Measurements from ENCODE around the gene PARD3B.
A peak's percentile ranks its signal among the peaks of the same experiment; 100 is the strongest.

Gene PARD3B

DNA sequence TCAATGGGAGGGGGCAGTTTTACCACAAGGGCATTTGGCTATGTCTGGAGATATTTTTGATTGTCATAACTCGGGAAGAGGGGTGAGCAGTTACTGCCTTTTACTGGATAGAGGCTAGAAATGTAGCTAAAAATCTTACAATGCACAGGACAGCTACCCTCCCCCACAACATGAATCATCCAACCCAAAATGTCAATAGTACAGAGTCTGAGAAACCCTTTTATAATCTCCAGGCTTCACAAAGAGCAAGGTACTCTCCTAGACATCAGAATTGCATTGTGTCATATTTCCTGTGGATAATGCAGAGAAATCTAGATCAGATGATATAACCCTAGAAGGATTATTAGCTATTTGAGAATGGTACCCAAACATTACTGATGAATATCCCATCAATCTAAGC is 859.9 kb downstream of the PARD3B start:
- DNase-seq (ENCODE audit: low read depth) = no peak
- TF ChIP-seq, protein P1, sequence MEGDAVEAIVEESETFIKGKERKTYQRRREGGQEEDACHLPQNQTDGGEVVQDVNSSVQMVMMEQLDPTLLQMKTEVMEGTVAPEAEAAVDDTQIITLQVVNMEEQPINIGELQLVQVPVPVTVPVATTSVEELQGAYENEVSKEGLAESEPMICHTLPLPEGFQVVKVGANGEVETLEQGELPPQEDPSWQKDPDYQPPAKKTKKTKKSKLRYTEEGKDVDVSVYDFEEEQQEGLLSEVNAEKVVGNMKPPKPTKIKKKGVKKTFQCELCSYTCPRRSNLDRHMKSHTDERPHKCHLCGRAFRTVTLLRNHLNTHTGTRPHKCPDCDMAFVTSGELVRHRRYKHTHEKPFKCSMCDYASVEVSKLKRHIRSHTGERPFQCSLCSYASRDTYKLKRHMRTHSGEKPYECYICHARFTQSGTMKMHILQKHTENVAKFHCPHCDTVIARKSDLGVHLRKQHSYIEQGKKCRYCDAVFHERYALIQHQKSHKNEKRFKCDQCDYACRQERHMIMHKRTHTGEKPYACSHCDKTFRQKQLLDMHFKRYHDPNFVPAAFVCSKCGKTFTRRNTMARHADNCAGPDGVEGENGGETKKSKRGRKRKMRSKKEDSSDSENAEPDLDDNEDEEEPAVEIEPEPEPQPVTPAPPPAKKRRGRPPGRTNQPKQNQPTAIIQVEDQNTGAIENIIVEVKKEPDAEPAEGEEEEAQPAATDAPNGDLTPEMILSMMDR (conservative IDR thresholded peaks at IDR 0.05; ENCODE audit: low read depth, low read length) = no peak
- H3K4me3 ChIP-seq (ENCODE audit: low read length) = no peak overlapping the region

DNA sequence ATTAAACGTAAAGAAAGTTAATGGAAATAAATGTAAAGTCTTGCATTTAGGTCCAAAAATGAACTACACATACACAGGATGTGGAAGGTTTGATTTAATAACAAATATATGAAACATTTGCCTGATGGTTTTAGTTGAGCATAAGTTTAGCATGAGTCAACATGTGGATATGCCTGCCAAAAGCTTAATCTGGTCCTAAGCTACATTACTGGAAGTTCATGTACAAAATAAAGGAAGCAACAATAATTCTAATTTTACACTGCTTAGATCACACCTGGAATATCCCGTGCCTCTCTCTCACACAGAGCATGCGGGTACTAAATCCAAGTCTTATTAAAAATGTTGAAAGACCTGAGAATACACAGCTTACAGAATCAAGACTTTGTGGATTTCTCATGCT is 860.5 kb downstream of the PARD3B start:
- TF ChIP-seq, protein P1 (conservative IDR thresholded peaks at IDR 0.05; ENCODE audit: low read depth, low read length) = no peak
- DNase-seq (ENCODE audit: low read depth) = peak; percentile 93
- no peak overlapping the region for H3K4me3 ChIP-seq (ENCODE audit: low read length)

DNA sequence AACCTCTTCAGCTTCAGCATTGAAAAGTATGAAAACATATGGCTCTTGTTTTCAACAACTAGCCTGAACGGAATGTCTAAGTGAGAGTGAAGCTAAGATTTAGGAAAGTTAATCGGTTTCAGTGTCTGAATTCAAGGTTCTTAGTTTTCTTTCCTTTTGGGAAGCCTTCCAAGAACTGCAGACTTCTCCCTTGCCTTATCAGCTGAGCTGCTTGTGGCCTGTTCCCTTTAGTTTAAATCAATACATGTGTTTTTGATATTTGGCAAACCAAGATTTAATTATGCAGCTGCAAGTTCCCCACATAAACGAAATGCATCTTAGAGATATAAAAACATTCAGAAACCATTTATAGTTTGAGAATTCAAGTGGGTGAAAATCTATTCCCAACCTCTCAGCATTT is 862.7 kb downstream of the PARD3B start:
- peak; percentile 68 for DNase-seq (ENCODE audit: low read depth)
- no peak overlapping the region for H3K4me3 ChIP-seq (ENCODE audit: low read length)
- TF ChIP-seq, protein P1 (conservative IDR thresholded peaks at IDR 0.05; ENCODE audit: low read depth, low read length) = no peak

DNA sequence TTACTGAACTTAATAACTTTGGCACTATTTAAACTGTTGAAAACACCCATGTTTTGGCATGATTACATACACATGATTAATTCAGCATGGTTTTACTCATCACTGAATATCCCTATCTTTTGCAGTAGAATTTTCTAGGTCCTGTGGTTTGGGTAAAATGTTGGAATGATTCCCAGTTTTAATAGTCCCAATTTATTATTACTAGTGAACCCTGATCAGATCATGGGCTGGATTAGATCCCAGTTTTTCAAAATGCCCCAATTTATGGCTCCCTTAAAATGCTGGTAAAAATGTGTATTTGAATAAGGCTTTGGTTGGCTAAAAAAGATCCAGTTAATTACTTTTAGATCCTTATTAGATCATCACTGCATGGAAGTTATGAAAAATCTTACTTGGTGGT is 863.4 kb downstream of the PARD3B start:
- DNase-seq (ENCODE audit: low read depth) = no peak
- H3K4me3 ChIP-seq (ENCODE audit: low read length) = no peak overlapping the region
- TF ChIP-seq, protein P1 (conservative IDR thresholded peaks at IDR 0.05; ENCODE audit: low read depth, low read length) = no peak

DNA sequence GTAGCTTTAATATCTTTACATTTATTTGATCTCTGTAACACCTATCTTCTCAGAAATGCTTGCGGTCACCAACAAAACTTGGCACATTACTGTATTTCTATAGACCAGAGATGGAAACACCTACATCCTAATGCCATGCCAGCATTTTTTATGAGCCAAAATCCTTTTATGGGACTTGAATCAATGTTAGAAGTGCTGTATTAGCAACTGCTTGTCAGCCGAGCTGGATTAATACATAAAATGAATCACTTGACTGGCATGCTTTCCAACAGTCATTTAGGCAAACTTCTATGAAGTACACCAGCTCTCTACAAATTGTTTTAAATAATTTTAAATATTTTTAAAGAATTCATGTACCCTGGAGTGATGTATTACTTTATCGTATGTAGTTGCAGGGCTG is 864.1 kb downstream of the PARD3B start:
- no peak overlapping the region for H3K4me3 ChIP-seq (ENCODE audit: low read length)
- DNase-seq (ENCODE audit: low read depth) = peak; percentile 67
- TF ChIP-seq, protein P1 (conservative IDR thresholded peaks at IDR 0.05; ENCODE audit: low read depth, low read length) = no peak

DNA sequence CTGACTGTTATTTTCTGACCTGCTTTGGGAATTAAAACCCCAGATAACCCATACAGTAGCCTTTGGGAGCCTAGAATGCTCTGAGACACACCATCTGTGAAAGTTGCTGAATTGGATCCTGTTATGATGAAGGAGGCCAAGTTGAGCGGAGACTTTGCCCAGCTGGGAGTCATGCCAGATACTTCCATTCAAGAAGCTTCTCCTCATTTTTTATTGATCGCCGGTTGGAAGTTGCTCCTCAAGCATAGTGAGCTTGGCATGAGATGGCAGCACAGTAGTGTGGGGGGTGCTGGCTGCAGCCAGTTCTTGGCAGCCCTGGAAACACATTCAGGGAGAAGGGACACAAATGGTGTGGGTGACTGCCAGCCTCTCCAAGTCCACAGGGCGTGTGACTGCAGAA is 866.3 kb downstream of the PARD3B start:
- no peak overlapping the region for H3K4me3 ChIP-seq (ENCODE audit: low read length)
- DNase-seq (ENCODE audit: low read depth) = no peak
- TF ChIP-seq, protein P1 (conservative IDR thresholded peaks at IDR 0.05; ENCODE audit: low read depth, low read length) = no peak

DNA sequence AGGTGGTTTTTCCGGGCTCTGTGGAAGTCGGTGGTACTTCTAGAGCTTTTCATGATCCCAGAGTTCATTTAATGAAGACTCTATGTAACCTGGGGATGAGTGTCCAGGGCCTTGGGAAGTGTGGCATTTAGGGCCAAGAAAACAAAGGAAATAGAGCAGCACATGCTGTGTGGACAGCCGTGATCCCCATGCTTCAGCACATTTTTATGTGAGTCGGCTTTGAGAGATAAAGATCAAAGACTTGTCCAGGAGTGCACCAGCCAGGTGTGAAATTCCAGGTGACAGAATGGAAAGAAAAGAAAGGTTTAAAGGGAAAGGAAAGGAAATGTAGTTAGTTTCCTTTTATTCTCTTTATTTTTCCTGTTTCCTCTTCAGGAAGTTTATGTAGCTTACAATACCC is 879.1 kb downstream of the PARD3B start:
- TF ChIP-seq, protein P1 (conservative IDR thresholded peaks at IDR 0.05; ENCODE audit: low read depth, low read length) = no peak
- DNase-seq (ENCODE audit: low read depth) = no peak
- no peak overlapping the region for H3K4me3 ChIP-seq (ENCODE audit: low read length)

Data from retinal pigment epithelial cell (primary cell).